ENCODE data around the gene RAC3.

DNA sequence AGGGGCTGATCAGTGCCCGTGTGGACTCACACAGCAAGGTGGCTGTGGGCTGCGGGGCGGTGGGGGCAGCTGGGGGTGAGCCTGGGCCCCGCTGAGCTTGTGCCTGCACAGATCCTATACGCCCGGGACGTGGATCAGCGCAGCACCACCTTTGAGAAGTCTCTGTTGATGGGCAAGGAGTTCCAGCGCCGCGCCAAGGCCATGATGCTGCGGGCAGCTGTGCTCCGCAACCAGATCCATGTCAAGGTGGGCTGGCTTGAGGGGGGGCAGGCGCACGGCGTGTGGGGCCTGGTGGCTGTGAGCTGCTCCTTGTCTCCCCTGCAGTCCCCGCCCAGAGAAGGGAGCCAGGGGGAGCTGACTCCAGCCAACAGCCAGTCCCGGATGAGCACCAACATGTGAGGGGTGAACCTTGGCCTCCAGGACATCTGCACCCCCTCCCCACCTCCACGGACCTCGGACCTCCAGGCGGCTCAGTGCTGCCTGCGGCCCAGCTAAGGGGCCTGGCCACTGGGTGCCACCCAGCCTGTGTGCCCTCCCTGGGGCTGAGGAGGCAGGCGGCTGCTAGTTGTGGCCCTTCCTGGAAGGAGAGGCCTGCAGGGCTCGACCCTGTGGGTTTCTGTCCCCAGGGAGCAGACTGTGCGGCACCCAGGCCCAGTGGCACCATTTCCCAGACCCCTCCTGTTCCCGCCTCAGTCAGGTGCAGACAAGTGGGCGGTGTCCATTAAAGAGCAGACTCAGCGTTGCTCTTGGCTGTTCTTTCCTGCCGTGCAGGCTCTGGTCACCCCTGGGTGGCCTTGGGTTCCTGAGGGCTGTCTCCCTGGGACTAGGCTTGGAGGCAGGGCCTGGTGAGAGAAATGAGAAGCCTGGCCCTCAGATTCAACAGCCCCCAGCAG, 25.5 kb downstream of the RAC3 start:
- no peak for TF ChIP-seq RAD21 (IDR thresholded peaks at IDR 0.05; ENCODE audit: low read depth)
- TF ChIP-seq, protein P1, sequence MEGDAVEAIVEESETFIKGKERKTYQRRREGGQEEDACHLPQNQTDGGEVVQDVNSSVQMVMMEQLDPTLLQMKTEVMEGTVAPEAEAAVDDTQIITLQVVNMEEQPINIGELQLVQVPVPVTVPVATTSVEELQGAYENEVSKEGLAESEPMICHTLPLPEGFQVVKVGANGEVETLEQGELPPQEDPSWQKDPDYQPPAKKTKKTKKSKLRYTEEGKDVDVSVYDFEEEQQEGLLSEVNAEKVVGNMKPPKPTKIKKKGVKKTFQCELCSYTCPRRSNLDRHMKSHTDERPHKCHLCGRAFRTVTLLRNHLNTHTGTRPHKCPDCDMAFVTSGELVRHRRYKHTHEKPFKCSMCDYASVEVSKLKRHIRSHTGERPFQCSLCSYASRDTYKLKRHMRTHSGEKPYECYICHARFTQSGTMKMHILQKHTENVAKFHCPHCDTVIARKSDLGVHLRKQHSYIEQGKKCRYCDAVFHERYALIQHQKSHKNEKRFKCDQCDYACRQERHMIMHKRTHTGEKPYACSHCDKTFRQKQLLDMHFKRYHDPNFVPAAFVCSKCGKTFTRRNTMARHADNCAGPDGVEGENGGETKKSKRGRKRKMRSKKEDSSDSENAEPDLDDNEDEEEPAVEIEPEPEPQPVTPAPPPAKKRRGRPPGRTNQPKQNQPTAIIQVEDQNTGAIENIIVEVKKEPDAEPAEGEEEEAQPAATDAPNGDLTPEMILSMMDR (IDR thresholded peaks at IDR 0.05 in 2 of 3, conservative IDR thresholded peaks at IDR 0.05 in 1 of 3; ENCODE audit: borderline replicate concordance in 1 of 3, insufficient read depth in 1 of 3, low read depth in 2 of 3, low read length in 2 of 3): no peak
- TF ChIP-seq POLR2A (IDR thresholded peaks at IDR 0.05; ENCODE audit: borderline replicate concordance, extremely low read depth, insufficient read depth, insufficient read length): no peak
- TF ChIP-seq TCF7L2 (IDR thresholded peaks at IDR 0.05; ENCODE audit: borderline replicate concordance, extremely low read depth, insufficient read depth, insufficient read length): no peak
- TF ChIP-seq POLR2AphosphoS5 (IDR thresholded peaks at IDR 0.05; ENCODE audit: low read depth, low read length): no peak; the same call in 1 of the 2 replicates
- TF ChIP-seq, protein P2, sequence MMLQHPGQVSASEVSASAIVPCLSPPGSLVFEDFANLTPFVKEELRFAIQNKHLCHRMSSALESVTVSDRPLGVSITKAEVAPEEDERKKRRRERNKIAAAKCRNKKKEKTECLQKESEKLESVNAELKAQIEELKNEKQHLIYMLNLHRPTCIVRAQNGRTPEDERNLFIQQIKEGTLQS (IDR thresholded peaks at IDR 0.05): no peak
- no peak for TF ChIP-seq EZH2phosphoT487 (IDR thresholded peaks at IDR 0.05; ENCODE audit: borderline replicate concordance)
- no peak for TF ChIP-seq CEBPB (IDR thresholded peaks at IDR 0.05; ENCODE audit: low read depth)
